Body of pancreas (tissue), 4 donors: ENCODE measurements around the gene MMP19.

Experiments
- CTCF ChIP-seq, 7 experiments: fragments of 450-650 bp in 4 of 7; fragments of 200-600 bp in 3 of 7; sonication (generic) in 3 of 7; IDR thresholded peaks; one replicate each; pipeline ENCODE4 v1.5.1; 2016 to 2019; ENCODE audit warnings: antibody characterized with exemption in 7 of 7
- POLR2A ChIP-seq, 3 donors: fragments of 450-650 bp; IDR thresholded peaks; one replicate each; pipeline ENCODE4 v1.6.1; 2016; ENCODE audit warnings: antibody characterized with exemption in 3 of 3, mild to moderate bottlenecking in 2 of 3

GRCh38 chr12:55815473-55815872, 27.3 kb downstream of the MMP19 start:
- TF ChIP-seq CTCF (IDR thresholded peaks at IDR 0.05): no peak
- TF ChIP-seq POLR2A (IDR thresholded peaks at IDR 0.05): no peak
